NCI-H2081 treated with DMSO at 0.1 percent for 48 hours (cell line): Measurements from ENCODE around the gene MAST1.
"Not testable (repeated sequence)": the region's sequence is repeated elsewhere in the genome, so short reads cannot be mapped to it uniquely, and the experiment has no call there.

Experiments
- DNase-seq: peaks from one replicate; lab custom pipeline; 2025; lab: John Stamatoyannopoulos, UW

The MAST1 gene

DNA sequence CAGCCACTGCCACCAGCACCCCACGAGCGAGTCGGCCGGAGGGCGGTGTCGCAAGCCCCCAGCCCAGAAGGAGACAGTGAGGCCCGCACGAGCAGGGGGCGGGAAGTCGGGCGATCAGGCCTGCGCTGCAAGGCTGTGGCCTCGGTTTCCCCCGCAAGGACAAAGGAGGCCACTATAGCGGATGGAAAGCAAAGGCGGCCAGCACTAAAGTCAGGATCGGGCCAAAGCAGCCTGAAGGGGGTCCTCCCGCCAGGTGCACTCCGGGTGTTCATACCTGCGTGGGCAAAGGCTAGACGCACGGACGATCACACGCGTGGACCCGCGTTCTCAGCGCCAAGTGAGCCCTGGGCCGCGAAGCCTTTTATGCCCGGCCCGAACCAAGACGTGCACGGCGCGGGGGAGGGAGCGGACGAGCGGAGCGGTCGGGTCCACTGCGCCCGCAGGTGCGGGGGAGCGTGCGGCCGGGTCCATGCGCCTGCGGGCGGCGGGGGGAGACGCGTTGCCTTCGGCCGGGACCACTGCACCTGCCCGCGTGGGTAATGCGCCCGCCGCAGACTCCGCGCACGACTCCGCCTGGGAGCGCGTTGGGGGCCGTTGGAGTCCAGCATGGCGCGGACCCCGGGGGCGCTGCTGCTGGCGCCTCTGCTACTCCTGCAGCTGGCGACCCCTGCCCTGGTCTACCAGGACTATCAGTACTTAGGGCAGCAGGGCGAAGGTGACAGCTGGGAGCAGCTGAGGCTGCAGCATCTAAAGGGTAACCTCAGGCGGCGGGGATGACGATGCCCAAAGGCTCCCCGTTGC lies 36.6 kb upstream of the MAST1 start, which contains the start of the genes PRDX2 and THSD8:
Gene PRDX2 (minus strand): TSS at position 335 of the 801 bp plus-strand sequence. CDS start 539 bp downstream, outside the sequence.
Gene THSD8 (plus strand): TSS at position 604 of the 801 bp plus-strand sequence. CDS start 3 bp downstream, at position 607.
- DNase-seq: no peak

- DNase-seq: no peak
Measured at GRCh38 chr19:12802267-12803106, 35.8 kb upstream of the MAST1 start.

DNA sequence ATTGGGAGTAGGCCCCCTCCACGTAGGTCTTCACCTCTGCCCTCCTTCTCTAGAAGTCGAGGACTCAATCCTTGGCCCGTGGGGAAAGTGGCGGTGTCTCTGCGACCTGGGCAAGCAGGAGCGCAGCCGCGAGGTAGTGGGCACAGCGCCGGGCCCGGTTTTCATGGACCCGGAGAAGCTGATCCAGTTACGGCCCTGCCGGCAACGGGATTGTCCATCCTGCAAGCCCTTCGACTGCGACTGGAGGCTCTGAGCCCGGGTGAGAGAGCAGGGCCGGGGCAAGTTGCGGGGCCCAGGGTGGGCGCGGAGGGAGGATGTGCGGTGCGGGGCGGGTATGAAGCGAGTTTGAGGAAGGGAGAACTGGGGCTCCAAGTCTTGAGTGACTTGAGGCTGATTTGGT lies 34.3 kb upstream of the MAST1 start:
- DNase-seq: no peak

GRCh38 chr19:12806242-12807081 lies 31.9 kb upstream of the MAST1 start, which contains the start of gene RNASEH2A:
Gene RNASEH2A, plus strand, starts transcription at chr19:12806584. Its CDS starts 90 bp downstream, at chr19:12806674.
- DNase-seq: peak; percentile 68

DNA sequence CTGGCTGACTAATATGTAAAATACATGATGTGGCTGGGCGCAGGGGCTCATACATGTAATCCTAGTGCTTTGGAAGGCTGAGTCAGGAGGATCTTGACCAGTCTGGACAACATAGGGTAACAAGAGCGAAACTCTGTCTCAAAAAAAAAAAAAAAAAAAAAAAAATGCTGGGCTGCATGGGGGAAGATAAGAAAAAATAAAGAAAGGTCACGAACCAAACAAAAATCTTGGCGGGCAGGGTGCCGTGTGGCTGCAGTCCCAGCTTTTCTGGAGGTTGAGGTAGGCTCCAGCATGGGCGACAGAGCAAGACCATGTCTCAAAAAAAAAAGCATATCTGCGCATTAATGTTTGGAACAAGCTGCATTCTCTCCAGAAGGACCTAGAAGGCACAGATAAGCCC lies 23.2 kb upstream of the MAST1 start:
- no peak for DNase-seq

DNA sequence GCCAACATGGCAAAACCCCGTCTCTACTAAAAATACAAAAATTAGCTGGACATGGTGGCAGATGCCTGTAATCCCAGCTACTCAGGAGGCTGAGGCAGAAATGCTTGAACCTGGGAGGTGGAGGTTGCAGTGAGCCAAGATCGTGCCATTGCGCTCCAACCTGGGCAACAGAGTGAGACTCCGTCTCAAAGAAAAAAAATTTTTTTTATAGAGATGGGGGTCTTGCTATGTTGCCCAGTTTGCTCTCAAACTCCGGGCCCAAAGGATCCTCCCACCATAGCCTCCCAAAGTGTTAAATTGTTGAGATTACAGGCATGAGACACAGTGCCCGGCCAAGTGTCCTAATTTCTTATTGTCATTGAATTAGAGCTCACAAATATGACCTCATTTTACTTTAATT lies 21.1 kb upstream of the MAST1 start:
- not testable (repeated sequence) for DNase-seq

- not testable (repeated sequence) for DNase-seq
Measured at GRCh38 chr19:12817810-12818209, 20.5 kb upstream of the MAST1 start.

DNA sequence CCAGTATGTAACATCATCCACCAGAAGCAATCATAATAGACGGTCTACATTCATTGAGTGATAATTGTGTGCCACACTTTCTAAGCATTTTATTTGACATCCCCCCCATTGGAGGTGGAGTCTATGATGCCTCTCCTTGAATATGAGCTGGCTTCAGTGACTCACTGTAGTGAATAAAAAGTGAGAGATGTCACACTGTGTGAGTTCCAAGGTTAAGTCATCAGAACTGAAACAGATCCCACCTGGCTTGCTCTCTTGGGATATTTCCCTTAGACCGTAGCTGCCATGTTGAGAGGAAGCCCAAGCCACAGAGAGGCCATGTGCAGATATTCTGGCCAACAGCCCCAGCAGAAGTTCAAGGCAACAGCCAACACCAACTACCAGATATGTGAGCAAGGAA lies 16.6 kb upstream of the MAST1 start:
- DNase-seq: no peak

- DNase-seq: no peak
Measured at GRCh38 chr19:12825254-12826131, 12.8 kb upstream of the MAST1 start.

- no peak for DNase-seq
Measured at GRCh38 chr19:12828494-12828893, 9.8 kb upstream of the MAST1 start.

DNA sequence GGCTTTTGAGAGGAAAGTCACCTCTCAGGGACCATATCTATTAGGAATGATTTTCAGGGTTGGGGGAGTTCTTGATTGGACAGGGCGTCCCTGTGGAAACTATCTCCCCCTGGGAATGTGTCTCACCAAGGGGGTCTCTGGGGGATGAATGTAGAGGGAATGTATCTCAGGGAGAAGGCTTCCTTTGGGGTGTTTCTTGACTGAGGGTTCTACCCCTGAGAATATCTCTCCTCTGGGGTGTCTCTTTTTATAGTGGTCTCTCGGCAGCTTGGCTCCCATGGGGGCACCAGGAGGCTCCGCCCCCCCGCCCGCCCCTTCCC lies 4.9 kb upstream of the MAST1 start:
- no peak for DNase-seq

- DNase-seq: no peak
Measured at GRCh38 chr19:12833738-12834565, 4.4 kb upstream of the MAST1 start.

GRCh38 chr19:12834566-12834943 lies 3.8 kb upstream of the MAST1 start, which contains the start of gene RTBDN:
Gene RTBDN, minus strand, starts transcription at chr19:12834579. Its CDS starts 4,600 bp downstream, at chr19:12829979.
- no peak for DNase-seq

GRCh38 chr19:12834976-12835757 lies 3.1 kb upstream of the MAST1 start:
- DNase-seq: no peak

GRCh38 chr19:12836529-12836863 lies 1.8 kb upstream of the MAST1 start:
- no peak for DNase-seq

DNA sequence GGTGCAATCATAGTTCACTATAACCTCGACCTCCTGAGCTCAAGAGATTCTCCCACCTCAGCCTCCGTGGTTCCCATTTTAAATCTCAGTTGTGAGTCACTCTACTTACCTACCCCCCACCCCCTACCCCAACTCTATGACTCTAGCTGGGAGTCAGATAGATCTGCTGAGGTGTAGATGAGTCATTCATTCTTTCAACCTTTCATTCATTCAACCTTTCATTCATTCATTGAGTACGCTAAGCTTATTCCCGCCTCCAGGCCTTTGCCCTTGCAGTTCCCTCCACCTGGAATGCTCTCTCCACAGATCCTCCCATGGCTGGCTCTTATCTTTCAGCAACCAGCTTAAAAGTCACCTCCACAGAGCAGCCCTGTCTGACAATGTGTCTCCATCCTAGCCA lies 1.1 kb upstream of the MAST1 start:
- DNase-seq: no peak

GRCh38 chr19:12838886-12839756 lies 806 bp downstream of the MAST1 start:
- DNase-seq: no peak
